Activated CD4-positive, alpha-beta T cell treated with anti-CD3 and anti-CD28 coated beads for 36 hours (primary cell): ENCODE results near the gene LYG2. TPM values are rescaled to one million over a fixed set of nuclear protein-coding genes. Genes with fewer than 3 reads are reported as not detected.
"Not testable (repeated sequence)": the region's sequence is repeated elsewhere in the genome, so short reads cannot be mapped to it uniquely, and the experiment has no call there.

ENCODE experiments used
- ATAC-seq: fragments of 200-7000 bp; cut with Tn5 transposase; one replicate; pipeline ENCODE4 v1.10.0; 2021; ENCODE audit warnings: mild to moderate bottlenecking, moderate library complexity
- CTCF ChIA-PET: fragments of 350-600 bp; sonication (Branson Sonifier 250); formaldehyde crosslinking; loops from one replicate; lab custom pipeline; 2021; ENCODE audit warnings: antibody characterized with exemption; lab: Charles Lee
- POLR2A ChIA-PET: fragments of 350-600 bp; sonication (Branson Sonifier 250); formaldehyde crosslinking; loops from one replicate; lab custom pipeline; 2021; ENCODE audit warnings: antibody characterized with exemption, inconsistent platforms; lab: Charles Lee
- DNase-seq: peaks from one replicate; pipeline ENCODE4 v3.0.0-alpha.2; 2020
- H3K27ac Mint-ChIP-seq: one replicate; pipeline ENCODE4 v1.8.0; 2021; ENCODE audit warnings: mixed read lengths
- H3K27me3 Mint-ChIP-seq: one replicate; pipeline ENCODE4 v1.8.0; 2021; ENCODE audit warnings: mixed read lengths
- H3K36me3 Mint-ChIP-seq: one replicate; pipeline ENCODE4 v1.8.0; 2021; ENCODE audit warnings: low read depth, mixed read lengths
- H3K4me1 Mint-ChIP-seq: one replicate; pipeline ENCODE4 v1.8.0; 2021; ENCODE audit warnings: mixed read lengths
- H3K4me3 Mint-ChIP-seq: one replicate; pipeline ENCODE4 v1.8.0; 2021; ENCODE audit warnings: mild to moderate bottlenecking, moderate library complexity, mixed read lengths
- H3K9me3 Mint-ChIP-seq: one replicate; pipeline ENCODE4 v1.8.0; 2021; ENCODE audit warnings: low read depth, mixed read lengths
- intact Hi-C, 2 experiments: fragments of 100-400 bp; cut with DNase I in 1 of 2; cut with micrococcal nuclease in 1 of 2; formaldehyde crosslinking; loops; one replicate each; pipeline versions ENCODE4 v1.14.2 to v1.15.1; 2022 to 2024; cut with DNase I, micrococcal nuclease
- total RNA-seq, 2 experiments: library from RNA; stranded (reverse); gene quantifications; one replicate each; pipeline ENCODE4 v1.2.3, GENCODE V29; 2021

LYG2 gene
- not detected for total RNA-seq

- Mint-ChIP-seq H3K36me3 (no peaks in the 10 kb centered on the region), H3K27ac (no peak within 1 kb of the TSS), H3K4me1 (no peaks in the 10 kb centered on the region), H3K4me3 (no peak within 1 kb of the TSS), H3K27me3 (no peaks in the 10 kb centered on the region), H3K9me3 (no peaks in the 10 kb centered on the region)
- CTCF ChIA-PET: no interaction called here
- no peak for DNase-seq
- intact Hi-C loops: no loop called here
- POLR2A ChIA-PET: no interaction called here
- ATAC-seq: no peak
These were observed at the start of gene LYG2 for GRCh38 chr2:99255491-99256318. TSS of gene LYG2 (minus strand) at chr2:99255666. CDS start at chr2:99254260, 1,406 bp downstream.

GRCh38 chr2:99301097-99301496, 45.6 kb upstream of the LYG2 start, which contains the start of gene LYG1:
TSS of gene LYG1 (minus strand) at chr2:99301197. CDS start at chr2:99295670, 5,527 bp downstream.
- POLR2A ChIA-PET, H3K27me3 Mint-ChIP-seq, H3K27ac Mint-ChIP-seq, ATAC-seq, DNase-seq, H3K4me1 Mint-ChIP-seq, intact Hi-C loops, H3K4me3 Mint-ChIP-seq, H3K9me3 Mint-ChIP-seq, CTCF ChIA-PET: not testable (repeated sequence)
- H3K36me3 Mint-ChIP-seq: peaks cover 10% of the 10 kb centered on the region

- CTCF ChIA-PET: no interaction called here
- no peaks in the 10 kb centered on the region for H3K4me1 Mint-ChIP-seq
These were observed 44.1 kb upstream of the LYG2 start for GRCh38 chr2:99299580-99299979.

GRCh38 chr2:99297994-99298393, 42.5 kb upstream of the LYG2 start:
- peaks cover 4% of the 10 kb centered on the region for H3K9me3 Mint-ChIP-seq
- H3K4me3 Mint-ChIP-seq: no peak overlapping the region
- no peaks in the 10 kb centered on the region for H3K27me3 Mint-ChIP-seq
- CTCF ChIA-PET: no interaction called here
- ATAC-seq (no peak), DNase-seq (no peak)
- no peak overlapping the region for H3K27ac Mint-ChIP-seq
- intact Hi-C loops: no loop called here
- POLR2A ChIA-PET: no interaction called here
- H3K36me3 Mint-ChIP-seq: peaks cover 9% of the 10 kb centered on the region
- H3K4me1 Mint-ChIP-seq: no peaks in the 10 kb centered on the region

More at GRCh38 chr2:99299580-99299979, 44.1 kb upstream of the LYG2 start:
- intact Hi-C loops: no loop called here
- Mint-ChIP-seq H3K27ac (no peak overlapping the region), H3K27me3 (no peaks in the 10 kb centered on the region), H3K9me3 (peaks cover 4% of the 10 kb centered on the region), H3K4me3 (no peak overlapping the region), H3K36me3 (peaks cover 12% of the 10 kb centered on the region)
- POLR2A ChIA-PET: no interaction called here
- DNase-seq (no peak), ATAC-seq (no peak)

- CTCF ChIA-PET: no interaction called here
- ATAC-seq (no peak), DNase-seq (no peak)
- Mint-ChIP-seq H3K36me3 (peaks cover 4% of the 10 kb centered on the region), H3K27ac (no peak overlapping the region), H3K27me3 (no peaks in the 10 kb centered on the region), H3K4me3 (no peak overlapping the region), H3K9me3 (peaks cover under 1% of the 10 kb centered on the region), H3K4me1 (no peaks in the 10 kb centered on the region)
- intact Hi-C loops: no loop called here
- POLR2A ChIA-PET: no interaction called here
These were observed 30.1 kb upstream of the LYG2 start for GRCh38 chr2:99285526-99285925.

- intact Hi-C loops: no loop called here
- POLR2A ChIA-PET: no interaction called here
These were observed 24.7 kb upstream of the LYG2 start for GRCh38 chr2:99279969-99280695.

DNA sequence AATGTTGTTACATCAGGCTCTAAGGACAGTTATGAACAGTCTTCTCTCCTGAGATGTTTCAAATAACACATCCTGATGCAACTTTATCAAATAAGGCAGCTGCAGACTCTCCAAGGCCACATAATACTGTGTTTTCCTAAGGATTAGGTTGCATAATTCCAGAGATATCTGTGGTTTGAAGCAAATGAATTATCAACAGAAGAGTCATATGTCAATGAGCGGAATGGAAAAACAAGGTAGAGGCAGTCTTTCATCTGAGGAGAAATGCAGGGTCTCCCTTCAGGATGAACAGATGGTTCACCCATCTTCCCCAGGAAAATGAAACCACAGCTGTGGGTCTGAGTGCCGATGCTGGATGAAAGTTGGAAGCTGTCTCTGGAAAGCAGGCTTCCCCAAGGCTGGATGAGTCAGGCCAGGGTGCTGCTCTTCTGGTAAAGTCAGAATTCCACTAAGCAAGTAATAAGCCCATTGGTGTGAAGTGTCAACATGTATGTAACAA, 23.4 kb upstream of the LYG2 start:
- H3K27ac Mint-ChIP-seq: no peak overlapping the region
- H3K4me1 Mint-ChIP-seq: no peaks in the 10 kb centered on the region
- H3K4me3 Mint-ChIP-seq: no peak overlapping the region
- intact Hi-C loops: no loop called here
- DNase-seq (no peak), ATAC-seq (no peak)
- ChIA-PET CTCF (interaction anchor here (0.6 kb wide), 1 partner anchor 1104 kb away, joined by 3 read pairs; no protein-coding TSS in a partner anchor), POLR2A (no interaction called here)
- H3K27me3 Mint-ChIP-seq: no peaks in the 10 kb centered on the region
- H3K36me3 Mint-ChIP-seq: peaks cover 18% of the 10 kb centered on the region
- peaks cover 8% of the 10 kb centered on the region for H3K9me3 Mint-ChIP-seq

More at GRCh38 chr2:99279969-99280695, 24.7 kb upstream of the LYG2 start:
- no peaks in the 10 kb centered on the region for H3K27me3 Mint-ChIP-seq
- no peak overlapping the region for H3K4me3 Mint-ChIP-seq
- no peaks in the 10 kb centered on the region for H3K4me1 Mint-ChIP-seq
- CTCF ChIA-PET: no interaction called here
- peaks cover 8% of the 10 kb centered on the region for H3K9me3 Mint-ChIP-seq
- H3K36me3 Mint-ChIP-seq: peaks cover 18% of the 10 kb centered on the region
- H3K27ac Mint-ChIP-seq: no peak overlapping the region
- ATAC-seq (no peak), DNase-seq (no peak)

DNA sequence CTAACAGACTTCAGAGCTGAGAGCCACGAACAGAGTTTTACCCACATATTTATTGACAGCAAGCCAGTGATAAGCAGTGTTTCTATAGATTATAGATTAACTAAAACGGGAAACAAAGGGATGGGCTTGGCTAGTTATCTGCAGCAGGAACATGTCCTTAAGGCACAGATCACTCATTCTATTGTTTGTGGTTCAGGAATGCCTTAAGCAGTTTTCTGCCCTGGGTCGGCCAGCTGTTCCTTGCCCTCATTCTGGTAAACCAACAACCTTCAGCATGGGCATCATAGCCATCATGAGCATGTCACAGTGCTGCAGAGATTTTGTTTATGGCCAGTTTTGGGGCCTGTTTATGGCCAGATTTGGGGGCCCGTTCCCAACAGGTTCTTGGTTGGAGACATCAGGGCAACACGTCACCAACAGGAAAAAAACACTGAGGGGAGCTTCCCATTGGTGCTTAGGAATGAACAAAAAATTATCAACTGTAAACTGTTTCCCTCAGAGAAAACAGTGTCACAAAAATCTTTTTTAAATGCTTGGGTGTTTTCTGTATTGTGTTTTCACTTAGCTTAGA, 22.8 kb upstream of the LYG2 start:
- H3K4me1 Mint-ChIP-seq, H3K4me3 Mint-ChIP-seq, intact Hi-C loops, H3K27ac Mint-ChIP-seq, POLR2A ChIA-PET, ATAC-seq, H3K9me3 Mint-ChIP-seq, DNase-seq, H3K27me3 Mint-ChIP-seq: not testable (repeated sequence)
- H3K36me3 Mint-ChIP-seq: peaks cover 18% of the 10 kb centered on the region
- CTCF ChIA-PET: interaction anchor here (0.6 to 0.8 kb wide), 2 partner anchors 20 to 1104 kb away, joined by 3 to 4 read pairs; no protein-coding TSS in a partner anchor

DNA sequence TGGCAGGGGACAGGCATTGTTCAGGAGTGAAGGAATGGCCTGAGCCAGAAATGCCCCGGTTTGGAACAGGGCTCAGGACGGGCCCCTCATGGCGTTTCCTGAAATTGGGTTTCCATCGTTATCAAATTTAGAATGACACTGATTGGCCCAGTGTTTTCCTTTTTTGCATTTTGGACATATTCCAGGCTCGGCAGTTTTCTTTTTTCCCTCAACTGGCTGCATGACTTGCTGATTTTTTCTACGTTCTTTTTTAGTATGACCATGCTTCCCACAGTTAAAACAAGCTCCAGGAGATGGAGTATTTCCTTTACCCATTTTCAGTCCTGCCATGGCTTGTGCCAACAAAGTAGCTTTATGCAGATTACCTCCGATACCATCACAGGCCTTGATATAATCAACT, 20.4 kb upstream of the LYG2 start:
- peaks cover 11% of the 10 kb centered on the region for H3K9me3 Mint-ChIP-seq
- peaks cover 15% of the 10 kb centered on the region for H3K36me3 Mint-ChIP-seq
- intact Hi-C loops: no loop called here
- no peak overlapping the region for H3K4me3 Mint-ChIP-seq
- ChIA-PET POLR2A (no interaction called here), CTCF (interaction anchor here (0.6 kb wide), 1 partner anchor 9 kb away, joined by 3 read pairs; no protein-coding TSS in a partner anchor)
- H3K4me1 Mint-ChIP-seq: no peaks in the 10 kb centered on the region
- DNase-seq: no peak
- H3K27me3 Mint-ChIP-seq: no peaks in the 10 kb centered on the region
- ATAC-seq: no peak
- no peak overlapping the region for H3K27ac Mint-ChIP-seq

- H3K4me3 Mint-ChIP-seq: no peak overlapping the region
- no peaks in the 10 kb centered on the region for H3K27me3 Mint-ChIP-seq
- ChIA-PET CTCF (interaction anchor here (0.6 to 0.7 kb wide), 3 partner anchors 153 to 230 kb away, joined by 3 read pairs; no protein-coding TSS in a partner anchor), POLR2A (no interaction called here)
- intact Hi-C loops: no loop called here
- ATAC-seq: no peak
- no peak for DNase-seq
- no peaks in the 10 kb centered on the region for H3K36me3 Mint-ChIP-seq
- no peak overlapping the region for H3K27ac Mint-ChIP-seq
- H3K4me1 Mint-ChIP-seq: no peaks in the 10 kb centered on the region
- H3K9me3 Mint-ChIP-seq: no peaks in the 10 kb centered on the region
These were observed 5.8 kb upstream of the LYG2 start for GRCh38 chr2:99261242-99261641.

GRCh38 chr2:99260184-99260583, 4.7 kb upstream of the LYG2 start:
- POLR2A ChIA-PET: interaction anchor here (0.5 kb wide), 1 partner anchor 8 kb away, joined by 3 read pairs; no protein-coding TSS in a partner anchor
- H3K4me1 Mint-ChIP-seq: no peaks in the 10 kb centered on the region
- CTCF ChIA-PET: interaction anchor here (0.8 kb wide), 1 partner anchor 66 kb away, joined by 3 read pairs; no protein-coding TSS in a partner anchor
- DNase-seq (no peak), ATAC-seq (no peak)
- no peaks in the 10 kb centered on the region for H3K36me3 Mint-ChIP-seq
- H3K27me3 Mint-ChIP-seq: no peaks in the 10 kb centered on the region
- no peak overlapping the region for H3K27ac Mint-ChIP-seq
- intact Hi-C loops: no loop called here
- no peak overlapping the region for H3K4me3 Mint-ChIP-seq
- no peaks in the 10 kb centered on the region for H3K9me3 Mint-ChIP-seq
